HL-60 (cell line): ENCODE results near the gene RILP.

Experiments used
- GABPA ChIP-seq: IDR thresholded peaks from 2 replicates; pipeline ENCODE4 v1.6.1; 2012; ENCODE audit warnings: low read depth
- POLR2AphosphoS5 ChIP-seq: IDR thresholded peaks from 2 replicates; pipeline ENCODE4 v1.6.1; 2012; ENCODE audit warnings: low read depth
- SPI1 ChIP-seq: IDR thresholded peaks from 2 replicates; pipeline ENCODE4 v1.6.1; 2012; ENCODE audit warnings: low read depth, mild to moderate bottlenecking, borderline replicate concordance
- TF ChIP-seq, protein P1 (sequence below): IDR thresholded peaks from one replicate; pipeline ENCODE4 v1.5.1; 2011; ENCODE audit warnings: low read length, control low read depth, inconsistent platforms; ENCODE audit not compliant: insufficient read depth

DNA sequence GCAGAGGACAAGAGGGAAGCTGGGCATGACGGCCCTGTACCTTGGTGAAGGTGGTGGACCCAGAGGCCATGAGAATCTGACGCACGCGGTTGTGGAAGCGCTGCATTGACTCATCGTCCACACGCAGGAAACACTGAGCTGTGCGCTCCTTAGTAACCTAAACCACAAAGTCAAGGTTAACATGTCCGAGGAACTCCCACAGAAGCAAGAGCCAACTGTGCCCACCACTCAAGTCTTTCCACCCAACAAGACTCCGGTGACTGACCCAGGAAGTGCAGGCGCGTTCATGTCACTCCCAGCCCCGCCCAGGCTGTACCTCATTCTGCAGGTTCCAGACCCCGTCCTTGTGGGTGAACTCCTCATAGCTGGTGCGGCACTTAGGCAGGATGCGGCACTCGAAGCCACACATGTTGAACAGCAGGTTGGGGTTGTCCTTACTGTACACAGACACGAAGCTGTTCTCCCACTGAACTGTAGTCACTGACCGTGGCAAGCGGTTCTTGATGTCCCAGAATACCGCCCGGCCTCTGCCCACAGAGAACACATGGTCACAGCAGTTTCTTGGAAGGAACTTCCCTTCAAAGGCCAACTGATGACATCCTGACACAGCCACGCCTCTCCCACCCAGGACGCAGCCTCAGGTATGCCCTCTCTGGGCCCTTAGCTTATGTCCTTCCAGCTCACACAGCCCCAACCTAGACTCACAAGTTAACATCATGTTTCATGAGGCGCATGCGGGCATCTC, 23.5 kb upstream of the RILP start:
- TF ChIP-seq GABPA (no peak), POLR2AphosphoS5 (no peak), SPI1 (no peak)
- TF ChIP-seq, protein P1, sequence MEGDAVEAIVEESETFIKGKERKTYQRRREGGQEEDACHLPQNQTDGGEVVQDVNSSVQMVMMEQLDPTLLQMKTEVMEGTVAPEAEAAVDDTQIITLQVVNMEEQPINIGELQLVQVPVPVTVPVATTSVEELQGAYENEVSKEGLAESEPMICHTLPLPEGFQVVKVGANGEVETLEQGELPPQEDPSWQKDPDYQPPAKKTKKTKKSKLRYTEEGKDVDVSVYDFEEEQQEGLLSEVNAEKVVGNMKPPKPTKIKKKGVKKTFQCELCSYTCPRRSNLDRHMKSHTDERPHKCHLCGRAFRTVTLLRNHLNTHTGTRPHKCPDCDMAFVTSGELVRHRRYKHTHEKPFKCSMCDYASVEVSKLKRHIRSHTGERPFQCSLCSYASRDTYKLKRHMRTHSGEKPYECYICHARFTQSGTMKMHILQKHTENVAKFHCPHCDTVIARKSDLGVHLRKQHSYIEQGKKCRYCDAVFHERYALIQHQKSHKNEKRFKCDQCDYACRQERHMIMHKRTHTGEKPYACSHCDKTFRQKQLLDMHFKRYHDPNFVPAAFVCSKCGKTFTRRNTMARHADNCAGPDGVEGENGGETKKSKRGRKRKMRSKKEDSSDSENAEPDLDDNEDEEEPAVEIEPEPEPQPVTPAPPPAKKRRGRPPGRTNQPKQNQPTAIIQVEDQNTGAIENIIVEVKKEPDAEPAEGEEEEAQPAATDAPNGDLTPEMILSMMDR: no peak
